ENCODE results near the gene ATPAF2. TPM values are rescaled to one million over a fixed set of nuclear protein-coding genes. Genes with fewer than 3 reads are reported as not detected.
A peak's percentile ranks its signal among the peaks of the same experiment; 100 is the strongest.
"Not testable (repeated sequence)": the region's sequence is repeated elsewhere in the genome, so short reads cannot be mapped to it uniquely, and the experiment has no call there.

ATPAF2 gene
- total RNA-seq, 1 donor from 2014 or later: 25.9 TPM

- no peak for ATAC-seq
- DNase-seq (ENCODE audit: low spot score): no peak
Measured at GRCh38 chr17:18014006-18014405, 25.0 kb downstream of the ATPAF2 start.

- ATAC-seq (no peak), DNase-seq (ENCODE audit: low spot score) (no peak)
Measured at GRCh38 chr17:18011286-18011685, 27.7 kb downstream of the ATPAF2 start.

GRCh38 chr17:18009609-18010420 lies 29.2 kb downstream of the ATPAF2 start:
- DNase-seq (ENCODE audit: low spot score) (no peak), ATAC-seq (no peak)

- DNase-seq (ENCODE audit: low spot score) (no peak), ATAC-seq (no peak)
Measured at GRCh38 chr17:18008496-18009268, 30.3 kb downstream of the ATPAF2 start.

- ATAC-seq: no peak
- no peak for DNase-seq (ENCODE audit: low spot score)
Measured at GRCh38 chr17:18006495-18007239, 32.3 kb downstream of the ATPAF2 start.

- no peak for DNase-seq (ENCODE audit: low spot score)
- no peak for ATAC-seq
Measured at GRCh38 chr17:18005496-18005895, 33.5 kb downstream of the ATPAF2 start.

- no peak for DNase-seq (ENCODE audit: low spot score)
- ATAC-seq: peak; percentile 60
Measured at GRCh38 chr17:18004884-18005305, 34.1 kb downstream of the ATPAF2 start.

- DNase-seq (ENCODE audit: low spot score) (no peak), ATAC-seq (no peak)
Measured at GRCh38 chr17:18004345-18004744, 34.6 kb downstream of the ATPAF2 start.

- DNase-seq (ENCODE audit: low spot score) (no peak), ATAC-seq (no peak)
Measured at GRCh38 chr17:18002171-18002570, 36.8 kb downstream of the ATPAF2 start.

- ATAC-seq (peak; percentile 13), DNase-seq (ENCODE audit: low spot score) (no peak)
Measured at GRCh38 chr17:18000030-18000408, 38.9 kb downstream of the ATPAF2 start.

- no peak for ATAC-seq
Measured at GRCh38 chr17:17999364-18000029, 39.5 kb downstream of the ATPAF2 start.

GRCh38 chr17:17998934-17999333 lies 40.0 kb downstream of the ATPAF2 start:
- DNase-seq (ENCODE audit: low spot score): no peak
- ATAC-seq: no peak

More at GRCh38 chr17:17999364-18000029, 39.5 kb downstream of the ATPAF2 start:
- DNase-seq (ENCODE audit: low spot score): no peak

GRCh38 chr17:17995887-17996286 lies 43.1 kb downstream of the ATPAF2 start:
- not testable (repeated sequence) for ATAC-seq; DNase-seq (ENCODE audit: low spot score)

- no peak for DNase-seq (ENCODE audit: low spot score)
- peak; percentile 85 for ATAC-seq
Measured at GRCh38 chr17:17994271-17995069, 44.5 kb downstream of the ATPAF2 start.

- DNase-seq (ENCODE audit: low spot score): no peak
- no peak for ATAC-seq
Measured at GRCh38 chr17:17993852-17994251, 45.1 kb downstream of the ATPAF2 start.

- DNase-seq (ENCODE audit: low spot score) (no peak), ATAC-seq (no peak)
Measured at GRCh38 chr17:17993366-17993765, 45.6 kb downstream of the ATPAF2 start.

- DNase-seq (ENCODE audit: low spot score): no peak
- ATAC-seq: no peak
Measured at GRCh38 chr17:17990282-17990681, 48.7 kb downstream of the ATPAF2 start.

- no peak for DNase-seq (ENCODE audit: low spot score)
- ATAC-seq: no peak
Measured at GRCh38 chr17:17989618-17990017, 49.4 kb downstream of the ATPAF2 start.

GRCh38 chr17:17989081-17989480 lies 49.9 kb downstream of the ATPAF2 start:
- ATAC-seq: no peak
- no peak for DNase-seq (ENCODE audit: low spot score)

- ATAC-seq: no peak
- no peak for DNase-seq (ENCODE audit: low spot score)
Measured at GRCh38 chr17:17988427-17988945, 50.5 kb downstream of the ATPAF2 start.
